Calu3 (cell line): Measurements from ENCODE around the gene ANKRD13D. TPM values are rescaled to one million over a fixed set of nuclear protein-coding genes. Genes with fewer than 3 reads are reported as not detected.

Experiments
- BruUV-seq: library from RNA; stranded (reverse); fragments of 400-500 nt; replicated peaks from 2 replicates; lab custom pipeline; 2021; lab: Mats Ljungman, UMichigan
- CTCF ChIA-PET: fragments of 300-600 bp; sonication (Branson Sonifier 250); formaldehyde crosslinking; loops from one replicate; lab custom pipeline; 2022; ENCODE audit warnings: antibody characterized with exemption; lab: Charles Lee
- DNase-seq: peaks from one replicate; pipeline ENCODE4 v3.0.0; 2022
- H3K27ac Mint-ChIP-seq: one replicate; pipeline ENCODE4 v1.8.0; 2022; ENCODE audit warnings: mixed read lengths; ENCODE audit not compliant: unreplicated experiment
- H3K27me3 Mint-ChIP-seq: one replicate; pipeline ENCODE4 v1.8.0; 2022; ENCODE audit warnings: mixed read lengths; ENCODE audit not compliant: unreplicated experiment
- H3K36me3 Mint-ChIP-seq: one replicate; pipeline ENCODE4 v1.8.0; 2022; ENCODE audit warnings: mild to moderate bottlenecking, moderate library complexity, mixed read lengths; ENCODE audit not compliant: insufficient read depth, unreplicated experiment
- H3K4me1 Mint-ChIP-seq: one replicate; pipeline ENCODE4 v1.8.0; 2022; ENCODE audit warnings: mild to moderate bottlenecking, low read depth, mixed read lengths; ENCODE audit not compliant: unreplicated experiment
- H3K4me3 Mint-ChIP-seq: one replicate; pipeline ENCODE4 v1.8.0; 2022; ENCODE audit warnings: mild to moderate bottlenecking, low read depth, moderate library complexity, mixed read lengths; ENCODE audit not compliant: unreplicated experiment
- H3K9me3 Mint-ChIP-seq: one replicate; pipeline ENCODE4 v1.8.0; 2022; ENCODE audit warnings: low read depth, mixed read lengths; ENCODE audit not compliant: unreplicated experiment
- CTCF ChIP-seq: fragments of 200-600 bp; IDR thresholded peaks from one replicate; pipeline ENCODE4 v1.8.0; 2022; ENCODE audit warnings: antibody characterized with exemption; ENCODE audit not compliant: unreplicated experiment
- intact Hi-C: fragments of 100-400 bp; cut with micrococcal nuclease; formaldehyde crosslinking; loops from one replicate; pipeline ENCODE4 v1.10.0; 2022; ENCODE audit not compliant: unreplicated experiment
- total RNA-seq: library from RNA; stranded (reverse); gene quantifications from 2 replicates; pipeline ENCODE4 v1.2.3, GENCODE V29; 2022

ANKRD13D gene
- total RNA-seq, 1 experiment from 2014 or later = 50.8 TPM

DNA sequence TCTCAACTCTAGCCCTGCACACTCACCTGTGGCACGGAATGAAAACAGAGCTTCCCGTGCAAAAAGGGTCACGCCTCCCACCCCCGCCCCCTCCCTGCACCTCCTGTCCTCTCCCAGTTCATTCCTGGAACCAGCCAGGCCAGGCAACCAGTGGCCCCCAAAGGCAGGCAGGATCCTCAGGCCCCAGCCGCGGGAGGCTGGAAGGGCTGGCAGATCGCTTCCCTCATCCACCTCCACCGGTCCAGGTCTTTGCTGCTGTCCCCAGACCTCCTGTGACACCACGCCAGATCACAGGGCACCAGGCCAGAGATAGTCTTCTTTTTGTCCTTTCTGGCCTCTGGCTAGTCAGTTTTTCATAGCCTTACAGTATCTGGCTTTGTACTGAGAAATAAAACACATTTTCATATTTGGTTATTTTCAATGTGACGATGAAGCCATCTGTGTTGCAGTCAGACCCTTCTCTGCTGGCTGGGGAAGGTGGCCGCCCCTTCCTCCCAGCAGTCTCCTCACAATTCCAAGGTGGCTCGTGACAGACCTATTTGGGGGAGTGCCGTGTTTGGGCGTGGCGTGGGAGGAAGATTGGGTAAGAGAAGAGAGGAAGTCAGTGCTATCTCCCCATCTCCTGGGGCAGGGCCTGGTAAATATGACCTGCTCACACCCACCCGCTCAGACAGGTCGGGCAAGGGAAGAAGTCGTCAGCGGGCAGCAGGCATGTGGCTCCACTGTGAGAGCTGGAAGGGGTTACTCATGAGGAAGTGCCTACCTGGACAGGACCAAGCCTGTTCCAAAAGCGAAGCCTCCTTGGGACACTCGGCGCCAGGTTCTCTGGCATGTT lies 23.3 kb downstream of the ANKRD13D start:
- Mint-ChIP-seq H3K4me3 (peak overlapping the region; percentile 6), H3K27me3 (no peaks in the 10 kb centered on the region), H3K27ac (peak overlapping the region; percentile 70), H3K4me1 (peaks cover 26% of the 10 kb centered on the region), H3K36me3 (peaks cover 48% of the 10 kb centered on the region), H3K9me3 (no peaks in the 10 kb centered on the region)
- CTCF ChIA-PET = interaction anchor here (0.6 to 1.2 kb wide), 5 partner anchors 8 to 390 kb away, joined by 3 read pairs; partner anchors contain the start of genes ANKRD13D and SSH3
- TF ChIP-seq CTCF = no peak
- peak; percentile 87 for DNase-seq
- no TSS peak for BruUV-seq
- intact Hi-C loops = no loop called here

DNA sequence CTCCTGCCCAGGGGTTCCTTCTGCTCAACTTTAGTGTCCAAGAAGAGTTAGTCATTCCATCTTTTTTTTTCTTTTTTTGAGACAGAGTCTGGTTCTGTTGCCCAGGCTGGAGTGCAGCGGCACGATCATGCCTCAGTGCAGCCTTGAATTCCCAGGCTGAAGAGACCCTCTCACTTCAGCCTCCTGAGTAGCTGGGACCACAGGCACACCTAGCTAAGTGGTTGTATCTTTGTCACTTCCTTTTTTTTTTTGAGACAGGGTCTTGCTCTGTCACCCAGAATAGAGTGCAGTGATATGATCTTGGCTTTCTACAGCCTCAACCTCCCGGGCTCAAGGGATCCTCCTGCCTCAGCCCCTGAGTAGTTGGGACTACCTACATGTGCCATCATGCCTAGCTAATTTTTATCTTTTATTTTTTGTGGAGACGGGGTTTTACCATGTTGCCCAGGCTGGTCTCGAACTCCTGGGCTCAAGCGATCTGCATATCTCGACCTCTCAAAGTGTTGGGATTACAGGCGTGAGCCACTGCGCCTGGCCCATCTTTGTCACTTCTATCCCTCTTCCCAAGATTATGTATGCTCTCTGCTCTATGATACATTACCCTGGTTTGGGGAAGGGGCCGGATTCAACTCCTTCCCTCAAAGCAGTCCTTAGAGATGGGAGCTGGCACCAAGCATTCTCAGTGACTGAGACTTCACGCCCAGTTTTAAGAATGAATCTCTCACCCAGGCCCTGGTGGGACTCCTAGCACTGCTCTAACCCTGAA lies 24.2 kb downstream of the ANKRD13D start:
- peak overlapping the region; percentile 6 for H3K4me3 Mint-ChIP-seq
- no peaks in the 10 kb centered on the region for H3K9me3 Mint-ChIP-seq
- BruUV-seq = TSS peak; percentile 24
- no peak for DNase-seq
- CTCF ChIA-PET = interaction anchor here (0.7 to 1.2 kb wide), 3 partner anchors 9 to 25 kb away, joined by 3 read pairs; partner anchors contain the start of genes ANKRD13D and SSH3
- H3K36me3 Mint-ChIP-seq = peaks cover 52% of the 10 kb centered on the region
- peak overlapping the region; percentile 70 for H3K27ac Mint-ChIP-seq
- H3K27me3 Mint-ChIP-seq = no peaks in the 10 kb centered on the region
- TF ChIP-seq CTCF = no peak
- intact Hi-C loops = no loop called here
- peaks cover 26% of the 10 kb centered on the region for H3K4me1 Mint-ChIP-seq

- CTCF ChIA-PET = no interaction called here
- no peak for DNase-seq
- Mint-ChIP-seq H3K4me1 (peaks cover 26% of the 10 kb centered on the region), H3K4me3 (no peak overlapping the region), H3K36me3 (peaks cover 59% of the 10 kb centered on the region), H3K9me3 (no peaks in the 10 kb centered on the region), H3K27ac (peak overlapping the region; percentile 70), H3K27me3 (no peaks in the 10 kb centered on the region)
- TF ChIP-seq CTCF = no peak
- no TSS peak for BruUV-seq
- intact Hi-C loops = no loop called here
Measured at GRCh38 chr11:67314218-67314617, 25.1 kb downstream of the ANKRD13D start.

DNA sequence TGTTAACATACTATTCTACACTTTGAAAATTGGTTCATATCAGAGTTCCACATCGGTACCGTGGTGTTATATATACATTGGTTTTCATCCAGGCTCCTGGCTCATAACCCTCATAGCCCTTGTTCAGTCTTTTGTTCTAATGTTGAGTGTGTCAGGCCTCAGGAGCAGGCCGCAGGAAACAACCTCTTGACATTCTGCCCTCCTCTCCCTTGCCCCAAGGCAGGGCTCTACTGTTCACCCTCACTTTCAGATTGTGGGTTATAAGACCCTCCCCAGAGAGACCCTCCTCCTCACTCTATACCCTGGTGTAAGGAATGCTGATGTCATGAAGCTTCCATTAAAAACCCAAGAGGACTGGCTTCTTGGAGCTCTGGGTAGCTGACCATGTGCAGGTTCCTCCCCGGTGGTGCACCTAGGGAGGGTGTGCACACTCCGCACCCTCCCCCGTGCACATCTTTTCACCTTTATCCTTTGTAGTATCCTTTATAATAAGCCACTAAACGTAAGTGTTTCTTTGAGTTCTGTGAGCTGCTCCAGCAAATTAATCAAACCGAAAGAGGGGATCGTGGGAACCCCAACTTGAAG lies 26.3 kb downstream of the ANKRD13D start:
- H3K4me1 Mint-ChIP-seq = peaks cover 35% of the 10 kb centered on the region
- TF ChIP-seq CTCF = no peak
- H3K27ac Mint-ChIP-seq = no peak overlapping the region
- no peaks in the 10 kb centered on the region for H3K27me3 Mint-ChIP-seq
- no peak for DNase-seq
- H3K9me3 Mint-ChIP-seq = no peaks in the 10 kb centered on the region
- intact Hi-C loops = no loop called here
- H3K36me3 Mint-ChIP-seq = peaks cover 52% of the 10 kb centered on the region
- BruUV-seq = no TSS peak
- H3K4me3 Mint-ChIP-seq = no peak overlapping the region
- CTCF ChIA-PET = interaction anchor here (0.6 to 3.5 kb wide), 2 partner anchors 12 to 30 kb away, joined by 5 to 25 read pairs; partner anchors contain the start of gene SSH3
